Eye (tissue), 1 donor: ENCODE measurements around the gene SOAT2.

Experiments used
- DNase-seq: peaks from one replicate; pipeline ENCODE4 v3.0.0-alpha.2; 2015

Gene SOAT2, protein sequence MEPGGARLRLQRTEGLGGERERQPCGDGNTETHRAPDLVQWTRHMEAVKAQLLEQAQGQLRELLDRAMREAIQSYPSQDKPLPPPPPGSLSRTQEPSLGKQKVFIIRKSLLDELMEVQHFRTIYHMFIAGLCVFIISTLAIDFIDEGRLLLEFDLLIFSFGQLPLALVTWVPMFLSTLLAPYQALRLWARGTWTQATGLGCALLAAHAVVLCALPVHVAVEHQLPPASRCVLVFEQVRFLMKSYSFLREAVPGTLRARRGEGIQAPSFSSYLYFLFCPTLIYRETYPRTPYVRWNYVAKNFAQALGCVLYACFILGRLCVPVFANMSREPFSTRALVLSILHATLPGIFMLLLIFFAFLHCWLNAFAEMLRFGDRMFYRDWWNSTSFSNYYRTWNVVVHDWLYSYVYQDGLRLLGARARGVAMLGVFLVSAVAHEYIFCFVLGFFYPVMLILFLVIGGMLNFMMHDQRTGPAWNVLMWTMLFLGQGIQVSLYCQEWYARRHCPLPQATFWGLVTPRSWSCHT

DNA sequence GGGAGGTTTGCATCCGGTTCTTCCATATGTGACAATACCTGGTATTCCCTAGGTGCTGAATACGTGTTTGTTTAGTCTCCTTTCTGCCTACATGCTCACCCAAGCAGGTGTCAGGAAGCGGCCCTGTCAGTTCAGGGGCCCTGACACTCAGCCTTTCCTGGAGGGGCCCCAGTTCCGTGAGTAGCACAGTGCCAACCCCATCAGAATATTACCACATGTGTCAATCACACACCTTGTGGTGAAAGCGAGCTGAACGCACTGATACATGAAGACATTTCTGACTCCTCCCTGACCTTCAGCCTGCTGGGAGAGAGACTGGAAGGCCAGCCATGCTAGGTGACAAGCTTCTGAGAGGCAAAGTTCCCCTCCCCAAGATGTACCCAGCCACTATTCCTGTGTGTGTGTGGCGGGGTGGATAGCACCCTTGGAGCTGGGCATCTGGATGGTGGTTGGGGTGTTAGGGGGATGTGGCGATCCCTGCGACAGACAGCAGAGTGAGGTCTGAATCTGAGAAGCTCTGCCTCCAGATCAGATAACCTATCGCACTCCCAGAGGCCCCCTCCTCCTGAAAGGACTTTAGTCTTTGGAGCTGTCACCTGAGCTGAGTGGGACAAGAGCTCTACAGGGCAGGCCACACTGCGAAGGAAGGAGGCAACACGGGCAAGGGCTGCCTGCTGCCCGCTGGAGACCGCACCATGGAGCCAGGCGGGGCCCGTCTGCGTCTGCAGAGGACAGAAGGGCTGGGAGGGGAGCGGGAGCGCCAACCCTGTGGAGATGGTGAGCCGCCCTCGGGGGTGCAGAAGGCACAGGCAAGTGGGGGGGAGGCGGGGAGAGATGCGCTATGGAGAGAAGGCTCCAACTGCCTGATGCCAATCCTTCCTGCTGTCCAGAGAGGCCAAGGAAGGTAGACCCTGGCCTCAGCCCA lies at the start of gene SOAT2:
TSS of gene SOAT2 (plus strand) at position 604 of the 925 bp plus-strand sequence. CDS start at position 696, 92 bp downstream.
- no peak for DNase-seq

DNA sequence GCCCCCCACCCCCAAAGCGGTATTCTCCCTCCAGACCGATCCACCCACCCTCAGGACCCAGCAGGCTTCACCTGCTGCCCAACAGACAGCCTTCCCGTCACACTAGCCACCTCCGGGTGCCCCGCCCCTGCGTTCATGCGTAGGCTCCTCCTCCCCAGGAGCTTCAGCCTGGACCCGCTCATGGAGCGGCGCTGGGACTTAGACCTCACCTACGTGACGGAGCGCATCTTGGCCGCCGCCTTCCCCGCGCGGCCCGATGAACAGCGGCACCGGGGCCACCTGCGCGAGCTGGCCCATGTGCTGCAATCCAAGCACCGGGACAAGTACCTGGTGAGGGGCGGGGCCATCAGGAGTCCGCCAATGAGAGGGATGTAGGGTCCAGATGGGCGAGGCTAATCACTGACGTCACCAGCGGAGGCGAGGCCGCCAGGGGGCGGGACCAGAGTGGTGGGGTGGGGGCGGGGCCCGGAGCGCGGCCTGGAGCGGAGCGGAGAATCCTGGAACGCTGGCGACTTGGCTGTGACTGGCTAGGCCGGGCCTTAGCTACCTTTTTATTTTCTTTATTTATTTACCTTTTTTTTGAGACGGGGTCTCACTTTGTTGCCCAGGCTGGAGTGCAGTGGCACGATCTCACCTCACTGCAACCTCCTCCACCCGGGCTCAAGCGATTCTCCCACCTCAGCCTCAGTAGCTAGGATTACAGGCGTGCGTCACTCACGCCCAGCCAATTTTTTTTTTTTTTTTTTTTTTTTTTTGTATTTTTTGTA lies 49.0 kb upstream of the SOAT2 start:
- peak; percentile 98 for DNase-seq

DNA sequence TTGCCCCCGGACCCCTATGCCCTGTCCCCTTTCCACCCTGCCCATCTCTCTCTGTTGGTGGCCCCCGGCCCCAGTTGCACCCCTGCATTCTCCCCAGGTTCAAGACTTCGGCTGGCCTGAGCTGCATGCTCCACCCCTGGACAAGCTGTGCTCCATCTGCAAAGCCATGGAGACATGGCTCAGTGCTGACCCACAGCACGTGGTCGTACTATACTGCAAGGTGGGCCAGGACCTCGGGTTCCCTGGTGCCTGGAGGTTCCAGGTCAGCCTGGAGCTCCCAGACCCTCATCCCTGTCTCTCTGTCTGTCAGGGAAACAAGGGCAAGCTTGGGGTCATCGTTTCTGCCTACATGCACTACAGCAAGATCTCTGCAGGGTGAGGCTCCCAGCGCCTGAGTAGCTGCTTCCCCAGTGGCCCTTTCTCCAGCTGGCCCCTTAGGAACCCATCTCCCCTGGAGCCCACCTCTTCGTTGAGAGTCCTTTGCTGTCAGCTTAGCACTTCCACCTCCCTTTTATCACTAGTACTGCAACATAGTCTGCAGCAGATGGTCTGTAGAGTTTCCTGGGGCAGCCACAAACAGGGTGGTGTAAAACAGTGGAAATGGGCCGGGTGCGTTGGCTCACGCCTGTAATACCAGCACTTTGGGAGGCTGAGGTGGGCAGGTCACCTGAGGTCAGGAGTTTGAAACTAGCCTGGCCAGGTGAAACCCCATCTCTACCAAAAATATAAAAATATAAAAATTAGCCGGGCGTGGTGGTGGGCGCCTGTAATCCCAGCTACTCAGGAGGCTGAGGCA lies 47.6 kb upstream of the SOAT2 start:
- DNase-seq, result no peak

DNA sequence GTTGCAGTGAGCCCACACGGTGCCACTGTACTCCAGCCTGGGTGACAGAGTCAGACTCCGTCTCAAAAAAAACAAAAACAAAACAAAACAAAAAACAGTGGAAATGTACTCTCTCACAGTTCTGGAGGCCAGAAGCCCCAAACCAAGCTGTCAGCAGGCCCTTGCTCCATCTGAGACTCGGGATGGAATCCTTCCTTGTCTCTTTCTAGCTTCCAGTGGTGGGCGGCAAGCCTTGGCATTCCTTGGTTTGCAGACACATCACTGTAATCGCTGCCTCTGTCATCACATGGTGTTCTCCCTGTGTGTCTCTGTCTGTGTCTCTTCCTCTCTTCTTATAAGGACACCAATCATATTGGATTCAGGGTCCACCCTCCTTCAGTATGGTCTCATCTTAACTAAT lies 47.0 kb upstream of the SOAT2 start:
- no peak for DNase-seq

DNA sequence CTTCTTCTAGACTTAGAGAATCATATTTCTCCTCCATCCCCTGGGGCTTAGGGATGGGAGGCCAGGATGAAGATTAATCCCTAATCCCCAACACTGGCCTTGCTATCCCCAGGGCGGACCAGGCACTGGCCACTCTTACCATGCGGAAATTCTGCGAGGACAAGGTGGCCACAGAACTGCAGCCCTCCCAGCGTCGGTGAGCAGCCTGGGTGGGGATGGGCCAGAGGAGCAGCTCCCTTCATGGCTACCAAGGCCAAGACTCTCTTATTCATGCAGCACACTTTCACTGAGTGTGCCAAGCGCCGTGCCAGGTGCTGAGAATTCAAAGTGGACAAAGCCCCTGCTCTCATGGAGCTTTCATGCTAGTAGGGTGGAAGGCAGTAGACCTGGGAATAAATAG lies 46.4 kb upstream of the SOAT2 start:
- DNase-seq, result no peak

DNA sequence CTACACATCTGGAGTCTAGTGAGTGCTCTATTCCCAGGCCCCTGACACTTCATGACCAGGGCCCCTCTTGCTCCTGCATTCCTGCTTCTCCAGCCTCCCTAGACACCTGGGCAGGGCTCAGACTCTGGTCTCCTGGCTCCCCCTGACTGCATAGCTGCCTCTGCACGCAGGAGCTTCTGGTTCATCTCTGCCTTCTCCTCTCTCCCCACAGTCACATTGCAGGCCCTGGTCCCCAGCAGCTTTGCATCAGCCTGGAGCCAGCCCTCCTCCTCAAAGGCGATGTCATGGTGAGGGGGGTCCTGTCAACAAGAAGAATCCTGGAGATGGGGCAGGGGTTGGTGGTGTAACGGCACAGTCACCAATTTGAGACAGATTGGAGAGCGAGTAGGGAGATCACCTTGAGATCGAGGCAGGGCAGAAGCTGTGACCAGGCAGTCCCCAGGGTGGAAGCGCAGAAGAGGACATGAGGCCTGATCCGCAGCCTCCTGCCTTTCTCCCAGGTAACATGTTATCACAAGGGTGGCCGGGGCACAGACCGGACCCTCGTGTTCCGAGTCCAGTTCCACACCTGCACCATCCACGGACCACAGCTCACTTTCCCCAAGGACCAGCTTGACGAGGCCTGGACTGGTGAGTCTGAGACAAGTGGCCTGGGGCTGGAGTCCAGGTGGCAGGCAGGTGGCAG lies 45.3 kb upstream of the SOAT2 start:
- no peak for DNase-seq

DNA sequence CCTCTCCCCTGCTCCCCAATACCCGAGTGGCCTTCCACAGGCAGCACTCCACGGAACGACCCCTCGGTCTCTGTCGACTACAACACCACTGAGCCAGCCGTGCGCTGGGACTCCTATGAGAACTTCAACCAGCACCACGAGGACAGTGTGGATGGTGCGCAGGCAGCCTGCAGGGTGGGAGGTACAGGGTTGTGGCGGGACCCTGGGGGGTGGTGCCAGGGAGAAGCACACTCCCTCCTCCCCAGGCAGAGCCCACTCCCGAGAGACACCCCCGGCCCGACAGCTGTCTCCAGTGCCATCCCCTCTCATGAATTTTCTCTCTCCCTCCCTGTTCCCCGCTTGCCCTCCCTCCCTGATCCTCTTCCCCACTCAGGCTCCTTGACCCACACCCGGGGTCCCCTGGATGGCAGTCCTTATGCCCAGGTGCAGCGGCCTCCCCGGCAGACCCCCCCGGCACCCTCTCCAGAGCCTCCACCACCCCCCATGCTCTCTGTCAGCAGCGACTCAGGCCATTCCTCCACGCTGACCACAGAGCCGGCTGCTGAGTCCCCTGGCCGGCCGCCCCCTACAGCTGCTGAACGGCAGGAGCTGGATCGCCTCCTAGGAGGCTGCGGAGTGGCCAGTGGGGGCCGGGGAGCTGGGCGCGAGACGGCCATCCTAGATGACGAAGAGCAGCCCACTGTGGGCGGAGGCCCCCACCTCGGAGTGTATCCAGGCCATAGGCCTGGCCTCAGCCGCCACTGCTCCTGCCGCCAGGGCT lies 44.4 kb upstream of the SOAT2 start:
- no peak for DNase-seq

DNA sequence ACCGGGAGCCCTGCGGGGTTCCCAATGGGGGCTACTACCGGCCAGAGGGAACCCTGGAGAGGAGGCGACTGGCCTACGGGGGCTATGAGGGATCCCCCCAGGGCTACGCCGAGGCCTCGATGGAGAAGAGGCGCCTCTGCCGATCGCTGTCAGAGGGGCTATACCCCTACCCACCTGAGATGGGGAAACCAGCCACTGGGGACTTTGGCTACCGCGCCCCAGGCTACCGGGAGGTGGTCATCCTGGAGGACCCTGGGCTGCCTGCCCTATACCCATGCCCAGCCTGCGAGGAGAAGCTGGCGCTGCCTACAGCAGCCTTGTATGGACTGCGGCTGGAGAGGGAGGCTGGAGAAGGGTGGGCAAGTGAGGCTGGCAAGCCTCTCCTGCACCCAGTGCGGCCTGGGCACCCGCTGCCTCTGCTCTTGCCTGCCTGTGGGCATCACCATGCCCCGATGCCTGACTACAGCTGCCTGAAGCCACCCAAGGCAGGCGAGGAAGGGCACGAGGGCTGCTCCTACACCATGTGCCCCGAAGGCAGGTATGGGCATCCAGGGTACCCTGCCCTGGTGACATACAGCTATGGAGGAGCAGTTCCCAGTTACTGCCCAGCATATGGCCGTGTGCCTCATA lies 43.7 kb upstream of the SOAT2 start:
- no peak for DNase-seq

DNA sequence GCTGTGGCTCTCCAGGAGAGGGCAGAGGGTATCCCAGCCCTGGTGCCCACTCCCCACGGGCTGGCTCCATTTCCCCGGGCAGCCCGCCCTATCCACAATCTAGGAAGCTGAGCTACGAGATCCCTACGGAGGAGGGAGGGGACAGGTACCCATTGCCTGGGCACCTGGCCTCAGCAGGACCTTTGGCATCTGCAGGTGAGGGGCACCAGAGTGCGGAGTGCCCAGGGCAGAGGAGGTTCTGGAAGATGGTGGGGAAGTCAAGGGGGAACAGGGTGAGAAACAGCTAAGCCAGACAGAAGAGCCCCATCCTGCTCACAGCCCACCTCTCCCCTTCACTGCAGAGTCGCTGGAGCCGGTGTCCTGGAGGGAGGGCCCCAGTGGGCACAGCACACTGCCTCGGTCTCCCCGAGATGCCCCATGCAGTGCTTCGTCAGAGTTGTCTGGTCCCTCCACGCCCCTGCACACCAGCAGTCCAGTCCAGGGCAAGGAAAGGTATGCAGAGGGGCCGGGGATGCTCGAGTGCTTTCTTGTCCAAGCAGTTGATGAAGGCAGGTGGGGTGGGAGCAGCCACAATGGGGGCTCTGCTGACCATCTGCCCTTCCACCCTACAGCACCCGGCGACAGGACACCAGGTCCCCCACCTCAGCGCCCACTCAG lies 43.1 kb upstream of the SOAT2 start:
- no peak for DNase-seq

DNA sequence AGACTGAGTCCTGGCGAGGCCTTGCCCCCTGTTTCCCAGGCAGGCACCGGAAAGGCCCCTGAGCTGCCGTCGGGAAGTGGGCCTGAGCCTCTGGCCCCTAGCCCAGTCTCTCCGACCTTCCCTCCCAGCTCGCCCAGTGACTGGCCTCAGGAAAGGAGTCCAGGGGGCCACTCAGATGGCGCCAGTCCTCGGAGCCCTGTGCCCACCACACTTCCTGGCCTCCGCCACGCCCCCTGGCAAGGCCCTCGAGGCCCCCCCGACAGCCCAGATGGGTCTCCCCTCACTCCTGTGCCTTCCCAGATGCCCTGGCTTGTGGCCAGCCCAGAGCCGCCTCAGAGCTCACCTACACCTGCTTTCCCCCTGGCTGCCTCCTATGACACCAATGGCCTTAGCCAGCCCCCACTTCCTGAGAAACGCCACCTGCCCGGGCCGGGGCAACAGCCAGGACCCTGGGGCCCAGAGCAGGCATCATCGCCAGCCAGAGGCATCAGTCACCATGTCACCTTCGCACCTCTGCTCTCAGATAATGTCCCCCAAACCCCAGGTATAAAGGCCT lies 42.5 kb upstream of the SOAT2 start:
- DNase-seq, result no peak

DNA sequence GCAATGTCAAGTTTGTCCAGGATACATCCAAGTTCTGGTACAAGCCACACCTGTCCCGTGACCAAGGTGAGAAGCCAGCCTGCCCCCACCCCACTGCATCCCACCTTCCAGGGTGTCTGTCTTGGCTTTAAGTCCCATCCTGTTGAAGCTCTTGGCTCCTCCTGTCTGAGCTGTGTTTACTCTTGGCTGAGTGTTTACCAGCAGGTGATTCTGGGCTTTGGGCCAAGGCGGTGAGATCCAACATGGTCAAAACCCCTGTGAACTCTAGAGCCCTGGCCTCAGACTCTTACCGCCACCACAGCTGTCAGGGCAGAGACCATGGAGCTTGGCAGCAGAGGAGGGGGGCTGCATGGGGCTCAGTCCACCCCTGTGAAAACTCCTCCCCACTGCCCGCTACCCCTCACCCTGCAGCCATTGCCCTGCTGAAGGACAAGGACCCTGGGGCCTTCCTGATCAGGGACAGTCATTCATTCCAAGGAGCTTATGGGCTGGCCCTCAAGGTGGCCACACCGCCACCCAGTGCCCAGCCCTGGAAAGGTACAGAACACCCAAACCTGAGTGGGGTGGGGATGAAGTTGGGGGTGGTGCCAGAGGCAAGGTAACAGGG lies 41.8 kb upstream of the SOAT2 start:
- DNase-seq, result no peak

DNA sequence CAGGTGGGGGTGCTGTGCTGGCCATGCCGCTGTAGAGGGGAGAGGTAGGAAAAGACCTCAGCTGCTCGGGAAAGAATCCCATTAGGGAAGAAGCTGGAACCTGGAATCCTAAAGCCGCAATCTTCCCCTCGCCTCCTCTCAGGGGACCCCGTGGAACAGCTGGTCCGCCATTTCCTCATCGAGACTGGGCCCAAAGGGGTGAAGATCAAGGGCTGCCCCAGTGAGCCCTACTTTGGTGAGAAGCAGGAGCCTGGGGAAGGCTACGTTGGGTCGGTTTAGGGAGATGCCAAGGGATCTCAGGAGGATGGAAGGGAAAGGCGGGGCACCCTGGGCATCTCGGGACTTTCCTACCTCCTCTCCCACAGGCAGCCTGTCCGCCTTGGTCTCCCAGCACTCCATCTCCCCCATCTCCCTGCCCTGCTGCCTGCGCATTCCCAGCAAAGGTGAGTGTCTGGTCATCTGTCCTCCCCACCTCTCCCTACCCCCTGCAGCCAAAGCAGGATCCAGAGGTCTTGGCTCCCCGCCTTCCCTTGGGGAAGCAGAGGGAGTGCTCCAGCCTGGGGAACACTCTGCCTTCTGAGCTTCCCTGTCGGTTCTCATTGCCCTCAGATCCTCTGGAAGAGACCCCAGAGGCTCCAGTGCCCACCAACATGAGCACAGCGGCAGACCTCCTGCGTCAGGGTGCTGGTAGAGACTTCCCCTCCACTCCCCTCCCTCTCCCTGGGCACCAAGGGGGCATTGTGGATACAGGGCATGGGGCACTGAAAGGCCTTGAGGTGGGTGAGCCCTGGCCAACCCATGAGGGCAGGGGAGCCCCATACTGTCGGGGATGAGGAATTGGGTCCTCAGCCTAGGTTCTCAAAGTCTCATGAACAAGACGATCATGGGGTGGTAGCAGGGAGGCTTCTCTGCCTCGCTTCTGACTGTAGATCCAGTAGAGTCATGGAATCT lies 41.0 kb upstream of the SOAT2 start:
- no peak for DNase-seq

DNA sequence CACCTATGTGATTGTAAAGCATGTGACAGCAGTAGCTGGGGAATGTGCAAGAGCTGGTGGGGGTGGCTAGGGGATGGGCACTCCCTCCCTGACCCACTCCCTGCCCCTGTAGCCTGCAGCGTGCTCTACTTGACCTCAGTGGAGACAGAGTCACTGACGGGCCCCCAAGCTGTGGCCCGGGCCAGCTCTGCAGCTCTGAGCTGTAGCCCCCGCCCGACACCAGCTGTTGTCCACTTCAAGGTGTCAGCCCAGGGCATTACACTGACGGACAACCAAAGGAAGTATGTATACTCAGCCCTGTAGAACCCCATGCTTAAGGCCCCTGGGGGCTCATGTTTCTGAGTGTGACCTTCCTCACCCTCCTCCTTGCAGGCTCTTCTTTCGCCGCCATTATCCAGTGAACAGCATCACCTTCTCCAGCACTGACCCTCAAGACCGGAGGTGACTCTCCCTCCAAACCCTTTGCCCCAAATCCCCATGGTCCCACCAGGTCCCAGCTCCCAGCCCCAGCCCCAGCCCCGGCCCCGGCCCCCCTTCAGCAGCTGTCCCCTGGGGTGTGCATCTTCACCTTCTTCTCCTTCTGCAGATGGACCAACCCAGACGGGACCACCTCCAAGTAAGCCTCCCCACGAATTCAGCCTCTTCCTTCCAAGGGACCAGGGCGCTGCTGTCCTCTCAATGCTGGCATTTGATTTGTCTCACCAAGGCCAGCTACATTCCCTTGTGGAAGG lies 40.1 kb upstream of the SOAT2 start:
- no peak for DNase-seq

DNA sequence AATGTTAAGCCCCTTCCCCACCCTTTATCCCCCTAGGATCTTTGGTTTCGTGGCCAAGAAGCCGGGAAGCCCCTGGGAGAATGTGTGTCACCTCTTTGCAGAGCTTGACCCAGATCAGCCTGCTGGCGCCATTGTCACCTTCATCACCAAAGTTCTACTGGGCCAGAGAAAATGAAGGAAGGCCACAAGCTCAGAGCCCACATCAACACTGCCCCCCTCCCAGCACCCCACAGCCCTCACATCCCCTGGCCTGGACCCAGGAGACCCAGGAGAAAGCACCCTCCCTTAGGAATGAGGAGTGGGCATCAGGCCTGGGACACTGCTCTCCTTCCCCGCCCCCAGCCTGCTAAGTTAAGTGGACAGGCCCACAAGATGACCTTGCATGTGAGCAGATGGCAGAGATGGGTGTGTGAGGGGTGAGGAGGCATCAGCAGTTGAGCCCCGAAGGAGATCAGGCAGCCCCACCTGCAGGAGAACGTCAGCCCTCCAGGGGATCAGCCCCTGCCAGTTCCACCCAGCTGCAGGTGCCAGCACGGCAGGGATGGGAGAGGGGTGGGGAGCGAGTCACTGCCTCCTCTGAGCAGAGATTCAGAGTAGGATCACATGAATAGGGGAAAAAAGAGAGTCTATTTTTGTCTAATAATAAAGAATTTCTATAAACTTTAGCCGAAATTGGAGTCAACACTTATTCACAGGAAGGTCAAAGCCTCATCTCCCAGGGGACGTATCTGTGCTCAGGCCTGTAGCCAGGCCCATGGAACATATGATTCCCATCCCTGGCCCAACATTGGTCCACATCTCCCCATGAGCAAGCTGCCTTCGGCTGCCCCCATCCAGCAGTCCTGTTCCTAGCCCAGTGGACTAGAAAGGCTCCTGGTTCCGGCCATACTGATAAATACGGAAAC lies 39.3 kb upstream of the SOAT2 start:
- no peak for DNase-seq

DNA sequence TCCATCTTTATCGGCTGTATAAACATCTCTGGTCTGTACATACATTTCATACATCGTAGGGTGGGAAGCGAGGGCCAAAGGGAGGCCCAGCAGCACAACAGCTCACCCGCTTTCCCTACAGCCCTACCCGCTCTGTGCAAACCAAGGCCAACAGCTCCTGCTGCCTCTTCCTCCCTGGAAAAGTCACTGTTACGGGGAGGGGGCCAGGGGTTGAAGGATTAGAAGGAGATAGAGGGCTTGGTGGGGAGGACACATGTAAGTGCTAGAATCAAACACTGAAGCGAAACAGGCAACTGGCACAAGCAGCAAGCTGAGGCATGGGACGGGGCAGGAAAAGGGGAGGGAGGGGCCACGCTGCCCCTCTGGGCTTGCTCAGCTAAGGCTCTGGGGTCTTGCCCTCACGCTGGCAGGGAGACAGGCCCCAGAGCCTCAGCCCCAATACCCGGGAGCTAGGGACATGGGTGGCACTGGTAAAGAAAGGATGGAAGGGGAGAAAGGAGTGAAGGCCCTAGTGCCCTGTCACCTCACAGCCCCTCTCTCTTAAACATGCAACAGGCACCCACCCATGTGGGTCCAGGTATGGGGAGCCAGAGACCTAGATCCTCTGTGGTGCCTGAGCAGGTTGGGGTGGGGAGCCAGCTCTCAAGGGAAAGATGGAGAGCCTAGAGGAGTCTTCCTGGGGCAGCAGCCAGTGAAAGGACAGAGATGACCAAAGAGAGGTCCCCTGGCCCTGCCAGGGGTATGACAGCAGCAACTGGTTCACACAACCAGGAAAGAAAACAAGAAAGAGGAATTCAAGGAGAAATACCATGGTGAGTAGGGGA lies 38.5 kb upstream of the SOAT2 start:
- DNase-seq, result no peak
